OCI-M2 (cell line): ENCODE data around the gene KCND3.
"Not testable (repeated sequence)": the region's sequence is repeated elsewhere in the genome, so short reads cannot be mapped to it uniquely, and the experiment has no call there.

ENCODE experiments used
- DNase-seq: peaks from one replicate; lab custom pipeline; 2025; ENCODE audit not compliant: unreplicated experiment; lab: John Stamatoyannopoulos, UW

The KCND3 gene

DNA sequence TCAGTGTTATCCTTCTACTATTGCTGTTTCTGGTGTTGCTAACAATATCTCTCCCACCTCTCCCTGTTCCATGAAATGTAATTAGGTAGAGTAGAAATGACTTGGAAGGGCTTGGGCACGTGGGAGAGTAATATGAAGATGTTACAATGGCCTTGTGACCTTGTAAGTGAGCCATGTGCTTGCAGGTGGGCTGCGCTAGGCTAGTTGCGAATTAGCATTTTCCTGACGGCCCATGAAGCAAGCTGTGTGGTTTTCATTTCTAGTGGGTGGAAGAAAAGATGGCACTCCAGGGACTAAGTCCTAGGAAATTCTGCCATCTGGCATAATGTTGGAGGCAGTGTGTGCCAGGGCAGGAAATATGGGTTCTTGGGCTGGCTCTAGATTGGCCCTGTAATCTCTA, 241.5 kb downstream of the KCND3 start:
- DNase-seq: no peak

DNA sequence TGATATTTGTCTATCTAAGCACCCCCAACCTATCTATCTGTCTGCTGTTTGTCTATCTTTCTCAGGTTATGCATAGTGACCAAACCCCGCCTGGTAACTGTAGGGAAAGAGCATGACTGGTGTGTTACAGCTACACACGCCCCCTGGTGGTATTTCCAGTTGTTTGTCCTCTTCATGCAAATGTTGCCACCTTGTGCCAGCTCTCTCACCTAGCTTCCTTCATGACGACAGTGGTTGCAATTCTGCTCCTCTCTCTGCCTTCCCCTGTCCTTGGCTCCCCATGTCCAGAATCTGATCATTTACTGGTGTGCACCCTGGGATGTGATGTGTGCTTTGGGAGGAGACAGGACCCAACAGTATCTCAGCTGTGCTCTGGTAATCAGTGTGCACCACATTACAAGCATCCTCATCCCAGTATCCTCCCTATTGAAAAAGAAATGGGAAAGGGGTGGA, 242.2 kb downstream of the KCND3 start:
- DNase-seq: no peak

DNA sequence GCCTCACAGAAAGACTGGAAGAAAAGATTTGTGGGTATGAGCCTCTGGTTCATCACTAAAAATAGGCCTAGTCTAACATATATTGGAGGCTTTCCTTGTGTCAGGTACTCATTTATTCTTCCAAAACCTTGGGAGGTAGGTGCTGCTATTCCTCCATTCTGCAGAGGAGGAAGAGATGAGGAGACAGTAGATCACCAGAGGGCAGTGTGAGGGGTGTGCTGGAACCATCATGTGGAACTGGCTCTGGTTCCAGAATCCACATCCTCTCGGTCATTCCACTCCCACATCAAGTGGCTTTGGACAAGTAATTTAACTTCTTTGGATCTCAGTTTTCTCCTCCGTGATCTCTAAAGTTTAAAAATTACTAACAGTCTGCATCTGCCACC, 242.9 kb downstream of the KCND3 start:
- DNase-seq: no peak

DNA sequence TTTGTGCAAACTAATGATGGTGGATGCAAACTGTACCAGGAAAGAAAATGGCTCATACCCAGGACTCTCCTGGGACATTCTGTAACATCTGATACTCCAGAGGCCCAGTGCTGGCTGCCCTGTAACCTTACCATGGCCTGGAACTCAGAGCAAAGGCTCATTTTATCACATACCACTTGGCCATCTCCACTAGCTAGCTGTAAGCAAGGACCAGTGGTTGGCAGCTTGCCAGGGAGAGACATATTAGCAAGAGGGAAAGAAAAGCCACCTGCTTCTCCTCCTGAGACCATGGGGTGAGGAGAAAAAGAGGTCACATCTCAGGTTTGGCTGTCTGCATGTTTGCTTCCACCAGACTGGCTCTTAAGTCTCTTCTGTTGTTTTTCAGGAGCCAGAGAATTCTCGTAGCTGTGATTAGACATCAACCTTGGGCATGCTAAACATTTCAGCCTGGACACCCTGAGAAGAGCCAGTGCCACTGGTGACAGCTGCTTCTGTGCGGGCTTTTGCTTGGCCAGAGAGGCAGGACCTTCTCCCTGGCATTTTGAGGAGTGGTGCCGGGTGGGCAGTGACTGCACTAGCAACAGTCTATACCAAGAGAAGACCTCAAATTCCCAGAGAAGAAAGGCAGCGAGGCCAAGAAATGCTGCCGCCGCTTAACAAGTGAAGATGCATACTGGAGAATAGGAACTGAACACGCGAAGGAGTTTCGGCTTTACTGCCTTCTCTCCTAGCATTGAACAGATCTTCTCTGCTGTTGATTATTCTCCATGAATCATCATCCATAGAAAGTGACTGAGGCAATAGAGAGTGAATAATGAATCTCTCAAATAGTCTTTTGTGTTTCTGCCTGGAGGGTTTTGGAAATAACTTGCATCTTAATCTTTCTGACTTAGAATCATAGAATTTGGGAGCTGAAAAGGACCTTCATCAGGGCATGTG, 243.5 kb downstream of the KCND3 start:
- no peak for DNase-seq

DNA sequence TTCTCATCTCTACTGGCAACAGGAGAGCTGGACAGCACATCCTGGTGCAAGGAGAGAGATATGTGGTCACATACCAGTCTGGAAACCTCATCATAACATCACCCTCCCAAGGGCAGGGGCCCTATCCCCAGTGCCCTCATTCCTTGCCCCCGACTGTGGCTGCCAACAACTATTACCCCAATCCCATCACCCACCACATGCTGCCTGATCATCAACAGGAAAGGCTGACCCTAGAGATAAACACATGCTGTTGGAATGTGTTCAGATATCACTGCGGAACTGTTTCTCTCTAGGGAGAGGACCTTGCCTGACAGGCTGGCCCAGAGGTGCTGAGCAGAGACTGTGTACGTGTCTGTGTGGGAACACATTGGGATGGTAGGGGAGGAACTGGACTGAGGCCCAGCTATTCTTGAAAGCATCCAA, 245.8 kb downstream of the KCND3 start:
- peak; percentile 64 for DNase-seq

DNA sequence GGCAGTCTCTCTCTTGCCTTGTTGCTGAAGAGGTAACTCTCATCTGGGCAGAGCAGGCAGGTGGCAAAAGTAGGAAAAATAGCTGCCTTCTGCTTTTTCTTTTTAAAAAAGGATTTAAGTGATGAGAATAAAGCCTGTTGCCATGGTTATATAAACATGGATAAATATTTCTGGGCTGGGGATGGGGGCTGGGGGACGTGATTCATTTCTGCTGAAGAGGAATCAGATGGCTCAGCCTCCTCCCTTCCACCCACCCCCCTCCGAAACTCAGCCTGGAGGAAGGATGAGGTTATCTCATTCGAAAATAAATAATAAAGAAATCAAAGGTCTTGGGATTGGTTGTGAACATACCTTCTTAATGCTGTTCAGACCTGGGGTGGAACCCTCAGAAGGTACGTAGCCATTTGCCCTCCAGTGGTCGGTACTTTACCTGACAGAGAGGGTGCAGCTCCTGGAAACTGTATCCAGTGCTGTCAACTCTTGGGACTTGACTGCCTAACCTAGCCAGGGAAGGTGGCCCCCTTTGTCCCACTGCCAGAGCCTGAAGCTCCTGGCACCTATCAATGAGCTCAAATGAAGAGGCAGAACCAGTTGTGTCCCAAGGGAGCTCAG, 246.4 kb downstream of the KCND3 start:
- DNase-seq: no peak

DNA sequence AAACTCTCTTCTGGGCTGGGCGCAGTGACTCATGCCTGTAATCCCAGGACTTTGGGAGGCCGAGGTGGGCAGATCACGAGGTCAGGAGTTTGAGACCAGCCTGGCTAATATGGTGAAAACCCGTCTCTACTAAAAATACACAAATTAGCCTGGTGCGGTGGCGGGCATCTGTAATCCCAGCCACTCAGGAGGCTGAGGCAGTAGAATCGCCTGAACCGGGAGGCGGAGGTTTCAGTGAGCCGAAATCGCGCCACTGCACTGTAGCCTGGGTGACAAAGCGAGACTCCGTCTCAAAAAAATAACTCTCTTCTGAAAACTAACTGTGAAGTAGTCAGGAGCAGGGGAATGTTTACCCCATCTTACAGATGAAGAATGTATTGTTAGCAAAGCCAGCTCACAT, 247.2 kb downstream of the KCND3 start:
- not testable (repeated sequence) for DNase-seq

DNA sequence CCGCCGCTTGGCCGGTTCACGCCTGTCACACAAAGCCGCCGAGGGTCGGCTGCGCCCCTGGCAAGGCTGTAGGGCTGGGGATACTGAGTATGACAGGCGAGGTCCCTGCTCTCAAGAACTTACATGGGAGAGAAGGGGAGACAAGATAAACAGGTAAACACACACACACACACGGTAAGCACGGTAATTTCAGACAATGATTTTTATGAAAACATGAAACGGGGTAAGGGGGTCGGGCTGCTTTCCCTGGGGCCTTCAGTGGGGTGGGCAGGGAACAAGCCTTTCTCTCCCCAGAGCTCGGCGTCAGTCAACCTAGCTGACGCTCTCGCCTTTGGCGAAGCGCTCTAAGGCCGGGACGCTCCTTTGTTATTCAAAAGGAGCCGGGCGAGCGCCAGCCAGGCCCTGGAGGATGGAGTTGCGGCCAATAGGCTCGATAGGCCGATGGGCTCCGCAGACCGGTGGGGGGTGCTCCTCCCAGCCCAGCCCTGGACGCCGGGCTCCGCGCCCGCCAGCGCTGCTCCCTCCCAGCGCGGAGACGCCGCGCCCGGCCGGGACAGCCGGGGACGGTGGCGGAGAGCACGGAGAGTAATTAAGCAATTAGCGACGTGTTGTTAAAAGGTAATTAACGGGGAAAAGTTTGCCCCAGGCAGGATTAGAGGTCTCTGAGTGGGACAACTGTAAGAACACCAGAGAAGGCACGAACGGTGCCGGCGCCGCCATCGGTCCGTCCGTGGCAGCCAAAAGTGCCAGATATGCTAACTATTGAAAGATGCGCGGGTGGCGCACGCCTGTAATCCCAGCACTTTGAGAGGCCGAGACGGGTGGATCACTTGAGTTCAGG, 249.3 kb downstream of the KCND3 start:
- no peak for DNase-seq

DNA sequence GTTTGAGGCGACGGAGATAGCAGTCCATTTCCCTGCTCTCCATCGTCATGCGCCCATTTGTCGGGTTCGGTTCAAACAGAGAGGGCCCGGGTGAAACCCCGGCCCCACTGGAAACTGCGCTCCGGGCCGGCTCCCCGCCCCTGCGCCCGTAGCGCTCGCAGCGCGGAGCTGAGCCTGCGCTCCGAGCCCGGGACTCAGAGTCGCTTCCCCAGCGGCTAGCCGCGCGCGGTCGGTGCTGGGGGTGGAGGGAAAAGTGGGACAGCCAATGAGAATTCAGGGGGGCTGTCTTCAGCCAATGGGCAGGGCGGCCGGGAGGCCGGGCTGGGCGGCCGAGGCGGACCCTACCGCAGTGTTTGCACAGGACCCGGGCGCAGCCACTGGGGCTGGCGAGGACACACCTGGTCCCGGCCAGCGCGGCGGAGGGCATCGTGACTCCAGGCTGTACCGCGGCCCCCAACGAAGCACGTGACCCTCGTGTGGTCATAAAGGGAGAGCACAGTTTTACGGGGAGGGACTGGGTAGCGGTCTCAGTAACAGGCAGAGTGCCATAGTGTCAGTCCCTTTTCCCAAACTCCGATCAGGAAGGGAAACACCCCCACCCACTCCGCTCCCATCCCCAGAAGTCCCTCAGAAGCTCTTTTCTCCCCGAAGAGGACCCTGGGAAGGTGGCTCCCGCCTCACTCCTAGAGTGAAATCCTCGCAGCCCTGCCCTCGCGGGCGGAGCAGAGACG, 250.1 kb downstream of the KCND3 start, which contains the start of gene INKA2:
Gene INKA2, minus strand, starts transcription at position 202 of the 731 bp plus-strand sequence. Its CDS starts 153 bp downstream, at position 49.
- peak; percentile 71 for DNase-seq

DNA sequence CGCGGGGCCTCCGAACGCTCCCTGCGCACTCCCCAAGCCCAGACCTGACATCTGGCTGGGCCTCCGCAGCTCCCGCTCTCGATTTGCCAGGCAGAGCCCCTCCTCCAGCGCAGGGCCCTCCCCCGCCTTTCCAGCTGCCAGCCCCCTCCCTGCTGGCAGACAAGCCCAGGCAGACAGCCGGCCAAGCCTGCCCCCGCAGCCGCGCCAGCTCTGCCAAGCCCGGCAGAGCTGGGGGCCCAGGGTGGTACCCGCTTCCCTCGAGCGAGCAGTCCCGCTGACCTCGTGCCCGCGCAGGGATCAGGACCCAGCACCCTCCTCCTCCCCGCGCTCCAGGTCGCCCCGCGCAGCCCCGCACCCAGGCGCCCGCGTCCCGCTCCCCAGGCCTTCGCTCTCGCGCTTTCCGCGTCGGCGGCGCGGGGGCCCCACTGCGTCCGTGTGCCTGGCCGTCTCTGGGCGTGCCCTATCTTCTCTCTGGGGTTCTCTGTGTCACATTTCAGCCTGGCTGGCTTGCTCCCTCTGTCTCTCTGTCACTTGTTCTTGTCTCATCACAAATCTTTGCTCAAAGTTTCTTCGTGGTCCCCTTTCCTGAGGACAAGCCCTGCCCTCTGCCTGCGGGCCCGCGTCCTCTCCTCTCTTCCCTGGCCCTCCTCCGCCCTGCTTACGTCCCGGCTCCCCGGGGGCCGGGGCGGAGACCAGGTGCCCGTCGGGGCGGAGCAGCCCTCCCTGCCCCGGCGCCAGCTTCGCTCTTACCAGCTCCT, 250.9 kb downstream of the KCND3 start:
- DNase-seq: no peak

DNA sequence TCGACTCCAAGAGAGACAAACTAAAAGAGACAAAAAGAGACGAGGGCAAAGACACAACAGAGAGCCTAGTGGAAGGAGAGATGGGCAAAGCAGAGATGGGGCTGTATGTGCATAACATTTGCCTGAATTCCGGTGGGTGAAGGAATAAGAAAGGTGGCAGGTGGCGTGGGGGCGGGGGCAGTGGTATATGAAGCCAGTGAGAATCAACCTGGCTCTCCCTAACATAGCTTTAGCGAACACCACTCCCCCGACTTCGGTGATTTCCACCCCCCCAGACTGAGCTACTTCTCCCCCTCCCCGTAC, 251.4 kb downstream of the KCND3 start:
- no peak for DNase-seq

DNA sequence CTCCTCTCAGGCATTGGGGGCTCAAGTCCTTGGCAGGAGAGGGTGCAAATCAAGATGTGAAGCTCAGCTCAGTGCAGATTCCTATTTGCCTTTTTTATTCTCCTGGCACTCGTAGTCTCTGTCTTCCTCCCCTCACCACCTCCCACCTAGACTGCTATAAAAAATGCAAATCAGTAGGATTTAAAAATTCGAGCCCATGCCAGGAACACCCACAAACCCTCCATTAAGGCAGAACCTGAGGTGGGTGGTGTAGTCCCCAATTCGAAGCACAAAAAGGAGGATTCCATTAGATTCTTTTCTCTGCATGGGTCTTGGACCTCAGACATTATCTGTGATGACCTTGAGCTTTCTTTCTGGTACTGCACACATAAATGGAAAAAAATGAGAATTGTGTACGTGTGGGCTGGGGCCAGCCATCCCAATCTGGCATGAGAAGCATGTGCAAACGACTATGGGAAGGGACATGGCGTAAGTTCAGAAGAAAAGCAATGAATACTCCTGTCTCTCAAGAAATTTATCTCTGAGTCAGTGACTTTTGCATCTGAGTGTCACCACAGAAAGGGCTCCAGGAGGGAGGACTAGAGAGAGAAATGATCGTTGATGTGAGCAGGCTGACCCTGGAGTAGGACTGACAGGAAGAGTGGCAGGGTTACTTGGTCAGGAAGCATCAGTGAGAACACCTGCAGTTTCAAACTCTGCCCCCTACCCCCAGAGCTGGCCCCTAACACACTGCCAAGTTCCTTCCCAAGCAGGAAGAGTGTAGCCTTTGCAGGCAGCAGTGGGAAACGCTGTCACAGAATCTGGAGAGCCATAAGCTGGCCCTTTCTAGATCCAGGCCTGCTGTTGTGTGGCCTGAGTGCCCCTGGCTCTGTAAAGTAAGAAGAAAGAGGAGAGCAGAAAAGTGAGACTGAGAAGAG, 252.0 kb downstream of the KCND3 start:
- DNase-seq: no peak

DNA sequence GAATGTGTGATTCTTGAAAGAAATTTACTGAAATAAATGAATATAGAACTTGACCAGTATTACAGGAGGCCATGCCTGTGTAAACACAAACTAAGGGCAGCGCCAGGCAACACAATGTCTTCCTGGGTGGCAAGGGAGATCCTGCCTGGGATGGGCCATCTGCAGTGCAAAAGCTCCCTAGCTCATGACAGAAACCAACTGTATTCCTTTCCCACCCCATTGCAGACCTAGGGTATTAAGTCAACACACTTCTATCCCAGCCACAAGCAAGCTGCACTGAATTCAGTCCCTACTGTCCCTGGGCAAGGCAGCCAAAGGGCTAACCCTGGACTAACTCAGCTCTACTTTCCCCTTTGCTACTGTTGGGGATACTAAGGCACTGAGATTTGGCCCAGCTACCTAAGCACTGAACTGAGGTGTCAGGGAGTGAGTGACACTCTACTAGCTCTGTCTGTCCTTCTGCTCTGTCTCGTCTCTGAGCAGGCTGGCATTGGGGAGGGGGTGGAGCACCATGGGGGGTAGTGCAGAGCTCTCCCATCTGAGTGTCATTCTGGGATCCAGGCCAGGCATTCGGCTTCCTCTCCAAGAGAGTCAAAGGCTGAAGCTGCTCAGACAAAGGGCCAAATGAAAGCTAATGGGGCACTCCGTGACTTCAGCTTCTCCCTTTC, 252.8 kb downstream of the KCND3 start:
- no peak for DNase-seq

DNA sequence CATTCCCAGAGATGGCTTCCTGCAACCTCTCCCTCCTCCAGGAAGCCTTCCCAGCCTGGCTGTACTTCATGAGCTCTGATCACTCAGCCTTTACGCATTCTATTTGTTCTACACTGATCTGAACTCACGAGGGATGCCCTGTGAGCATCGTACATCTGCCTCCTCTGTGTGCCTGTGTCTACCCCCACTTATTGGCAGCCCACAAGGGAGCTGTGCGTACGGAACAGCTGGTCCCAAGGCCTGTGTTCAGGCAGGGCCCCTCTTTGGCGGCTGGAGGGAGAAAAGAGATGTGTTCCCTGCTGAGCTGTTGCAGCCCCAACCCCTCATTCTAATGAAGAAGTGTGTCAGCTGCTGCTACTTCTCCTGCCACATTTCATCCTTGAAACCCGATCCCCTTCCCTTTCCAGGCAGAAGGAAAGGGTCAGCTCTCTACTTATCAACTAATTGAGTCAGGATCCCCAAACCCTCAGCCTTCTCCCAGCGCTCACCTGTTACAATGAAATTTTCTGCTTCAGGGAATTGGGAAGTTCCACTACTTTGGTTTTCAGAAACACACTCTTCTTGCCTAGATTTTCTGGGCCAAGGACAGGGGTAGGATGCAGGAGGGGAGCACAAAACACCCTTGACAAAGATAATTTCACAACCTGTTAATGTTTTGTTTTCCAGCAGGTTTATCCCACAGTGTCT, 253.5 kb downstream of the KCND3 start:
- no peak for DNase-seq

DNA sequence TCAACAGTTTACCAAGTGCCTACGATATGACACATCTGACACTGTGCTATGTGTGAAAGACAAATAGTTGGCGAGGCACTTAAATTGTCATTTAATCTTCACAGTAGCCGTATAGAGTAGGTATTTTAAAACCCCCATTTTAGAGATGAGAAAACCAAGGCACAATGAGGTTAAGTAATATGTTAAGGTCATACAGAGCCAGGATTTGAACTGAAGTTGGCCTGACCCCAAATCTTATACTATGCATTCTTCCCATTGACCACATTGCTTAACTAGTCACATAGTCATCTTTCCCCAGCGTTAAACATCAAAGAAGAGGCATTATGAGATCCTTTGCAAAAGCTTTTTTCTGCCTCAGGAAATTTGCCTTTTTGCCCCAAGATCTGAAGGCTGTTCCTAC, 254.1 kb downstream of the KCND3 start:
- no peak for DNase-seq

DNA sequence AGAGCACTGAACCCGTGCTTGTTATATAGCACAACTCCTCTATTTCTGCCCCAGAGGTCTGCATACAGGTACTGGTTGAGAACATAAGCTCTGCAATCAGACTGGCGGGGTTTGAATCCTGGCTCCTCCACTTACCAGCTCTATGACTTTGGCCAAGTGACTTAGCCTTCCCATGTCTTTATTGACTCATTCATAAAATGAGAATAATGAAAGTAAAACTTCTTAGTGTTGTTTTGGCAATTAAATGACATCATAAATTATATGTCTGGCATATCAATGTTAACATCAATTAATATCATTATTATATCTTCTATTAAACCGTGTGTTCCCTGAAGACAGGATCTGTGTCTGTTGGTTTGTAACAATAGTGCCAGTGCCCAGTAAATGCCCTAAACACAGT, 254.6 kb downstream of the KCND3 start:
- DNase-seq: no peak

DNA sequence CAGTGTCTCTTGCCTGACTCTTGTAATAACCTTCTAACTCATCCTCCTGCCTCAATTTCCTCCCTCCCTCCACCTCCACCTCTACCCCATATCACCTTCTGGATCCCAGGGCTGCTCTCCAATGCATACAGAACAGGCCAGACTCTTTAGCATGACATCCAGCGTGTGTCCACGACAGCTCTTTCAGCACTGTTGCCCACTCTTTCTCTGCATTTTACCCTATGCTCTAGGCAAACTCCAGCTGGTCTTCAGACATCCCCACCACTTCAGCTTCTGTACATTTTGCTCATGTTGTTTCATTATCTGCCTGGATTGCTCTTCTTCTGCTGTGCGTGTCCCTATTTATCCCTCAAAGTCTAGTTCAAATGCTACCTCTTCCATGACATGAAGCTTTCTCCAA, 255.0 kb downstream of the KCND3 start:
- DNase-seq: no peak

DNA sequence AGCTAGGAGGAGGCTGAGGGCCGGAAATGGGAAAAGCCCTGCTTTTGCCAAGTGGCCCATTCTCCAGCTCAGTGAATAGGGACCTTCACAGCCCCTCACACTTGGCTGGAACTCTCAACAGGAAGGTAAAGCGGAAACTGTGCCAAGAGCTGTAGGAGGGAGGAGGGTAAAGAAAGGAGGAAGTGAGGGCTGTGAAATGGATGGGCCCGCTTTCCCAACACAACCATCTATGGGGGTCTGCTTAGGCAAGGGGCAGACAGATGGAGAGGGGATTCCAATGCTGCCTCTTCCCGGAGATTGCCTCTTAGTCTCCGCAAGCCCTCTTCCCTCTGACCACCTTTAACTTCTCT, 255.5 kb downstream of the KCND3 start:
- DNase-seq: no peak
